Measurements from ENCODE around the gene ZNF655.

The ZNF655 gene

DNA sequence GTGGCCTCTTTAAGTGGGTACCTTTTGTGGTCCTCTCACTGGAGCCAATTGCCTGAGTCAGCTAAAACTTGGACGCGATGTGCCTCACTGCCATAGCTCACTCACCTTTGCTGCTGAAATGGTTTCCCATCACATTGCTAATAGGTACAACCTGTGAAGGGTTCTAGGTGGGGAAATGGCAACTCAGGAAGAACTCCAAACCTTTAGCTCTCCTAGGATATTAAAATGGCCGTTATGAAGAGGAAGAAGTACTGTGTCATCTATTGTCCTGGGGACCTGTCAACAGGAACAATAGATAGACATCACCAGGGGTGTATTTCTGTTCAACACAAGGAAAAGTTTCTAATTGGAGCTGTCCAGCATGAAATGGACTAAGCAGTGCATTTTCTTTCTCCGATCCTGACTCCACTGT is 1.2 kb upstream of the ZNF655 start:
- Histone ChIP-seq H4K20me1 (ENCODE audit: control insufficient read depth, insufficient read depth, low read depth, low read length) (peaks cover 29% of the 10 kb centered on the region; the same call in 1 of the 2 replicates), H3K27ac (ENCODE audit: low read depth, low read length) (peak overlapping the region; percentile 89), H3K9me2 (replicated peaks; ENCODE audit: control insufficient read depth, low read length) (no peaks in the 10 kb centered on the region), H3K4me1 (ENCODE audit: control insufficient read depth, low read length) (peaks cover 48% of the 10 kb centered on the region), H3K79me2 (ENCODE audit: control insufficient read depth, low read length) (peaks cover 92% of the 10 kb centered on the region), H3F3A (ENCODE audit: control insufficient read depth, insufficient read depth) (peaks cover 28% of the 10 kb centered on the region), H3K4me3 (ENCODE audit: low read length) (peak overlapping the region; percentile 100), H3K9me3 (ENCODE audit: control insufficient read depth, insufficient read depth, low read length) (no peaks in the 10 kb centered on the region), H3K27me3 (ENCODE audit: control insufficient read depth, low read length) (no peaks in the 10 kb centered on the region), H3K4me2 (ENCODE audit: low read length) (peak overlapping the region; percentile 88), H3K36me3 (ENCODE audit: control insufficient read depth, low read length) (peaks cover 84% of the 10 kb centered on the region)
- TF ChIP-seq CTCF (IDR thresholded peaks at IDR 0.05; ENCODE audit: low read depth, low read length, poor library complexity, severe bottlenecking) (no peak), EZH2phosphoT487 (IDR thresholded peaks at IDR 0.05; ENCODE audit: borderline replicate concordance, low read length) (no peak)

- peaks cover 94% of the 10 kb centered on the region for H3K79me2 ChIP-seq (ENCODE audit: control insufficient read depth, low read length)
- TF ChIP-seq CTCF (IDR thresholded peaks at IDR 0.05; ENCODE audit: low read depth, low read length, poor library complexity, severe bottlenecking) (no peak), EZH2phosphoT487 (IDR thresholded peaks at IDR 0.05; ENCODE audit: borderline replicate concordance, low read length) (no peak)
- peaks cover 23% of the 10 kb centered on the region for H3F3A ChIP-seq (ENCODE audit: control insufficient read depth, insufficient read depth)
- H3K9me2 ChIP-seq (replicated peaks; ENCODE audit: control insufficient read depth, low read length): no peaks in the 10 kb centered on the region
- H3K4me3 ChIP-seq (ENCODE audit: low read length): peak overlapping the region; percentile 100
- H3K27me3 ChIP-seq (ENCODE audit: control insufficient read depth, low read length): no peaks in the 10 kb centered on the region
- H3K4me1 ChIP-seq (ENCODE audit: control insufficient read depth, low read length): peaks cover 42% of the 10 kb centered on the region
- H3K9me3 ChIP-seq (ENCODE audit: control insufficient read depth, insufficient read depth, low read length): no peaks in the 10 kb centered on the region
- H3K27ac ChIP-seq (ENCODE audit: low read depth, low read length): peak overlapping the region; percentile 89
- peak overlapping the region; percentile 88 for H3K4me2 ChIP-seq (ENCODE audit: low read length)
- H4K20me1 ChIP-seq (ENCODE audit: control insufficient read depth, insufficient read depth, low read depth, low read length): peaks cover 35% of the 10 kb centered on the region; the same call in 1 of the 2 replicates
- H3K36me3 ChIP-seq (ENCODE audit: control insufficient read depth, low read length): peaks cover 88% of the 10 kb centered on the region
Measured at GRCh38 chr7:99557940-99558305, 519 bp upstream of the ZNF655 start.

DNA sequence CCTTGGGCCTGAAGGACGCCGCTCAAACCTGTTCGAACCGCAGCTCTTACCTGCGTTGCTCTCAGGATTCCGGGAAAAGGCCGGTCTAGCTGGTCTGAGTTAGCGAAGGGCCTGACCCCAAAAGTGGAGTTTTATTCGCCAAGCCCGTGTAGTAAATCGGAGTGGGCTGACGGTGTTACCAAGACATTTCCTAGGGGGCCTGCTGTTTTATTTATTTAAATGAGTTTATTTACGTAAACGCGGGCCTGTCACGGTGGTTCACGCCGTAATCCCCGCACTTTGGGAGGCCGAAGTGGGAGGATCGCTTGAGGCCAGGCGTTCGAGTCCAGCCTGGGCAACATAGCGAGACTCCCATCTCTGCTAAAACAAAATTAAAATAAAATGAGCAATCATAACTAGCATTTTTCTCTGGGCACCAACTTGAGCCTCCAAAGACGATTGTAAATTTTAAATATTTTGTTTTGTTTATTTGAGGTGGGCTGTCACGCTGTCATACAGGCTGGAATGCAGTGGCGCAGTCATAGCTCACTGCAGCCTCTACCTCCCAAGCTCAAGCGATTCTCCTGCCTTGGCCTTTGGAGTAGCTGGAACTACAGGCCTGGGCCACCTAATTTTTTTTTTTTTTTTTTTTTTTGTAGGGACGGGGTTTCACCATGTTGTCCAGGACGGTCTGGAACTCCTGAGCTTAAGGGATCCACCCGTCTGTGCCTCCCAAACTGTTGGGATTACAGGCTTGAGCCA is 903 bp downstream of the ZNF655 start:
- Histone ChIP-seq H3F3A (ENCODE audit: control insufficient read depth, insufficient read depth) (peaks cover 13% of the 10 kb centered on the region), H3K9me2 (replicated peaks; ENCODE audit: control insufficient read depth, low read length) (no peaks in the 10 kb centered on the region), H3K27me3 (ENCODE audit: control insufficient read depth, low read length) (no peaks in the 10 kb centered on the region), H3K36me3 (ENCODE audit: control insufficient read depth, low read length) (peaks cover 90% of the 10 kb centered on the region), H3K4me3 (ENCODE audit: low read length) (peak overlapping the region; percentile 100), H3K27ac (ENCODE audit: low read depth, low read length) (peak overlapping the region; percentile 89), H3K4me2 (ENCODE audit: low read length) (peak overlapping the region; percentile 88), H3K9me3 (ENCODE audit: control insufficient read depth, insufficient read depth, low read length) (no peaks in the 10 kb centered on the region), H3K4me1 (ENCODE audit: control insufficient read depth, low read length) (peaks cover 32% of the 10 kb centered on the region), H3K79me2 (ENCODE audit: control insufficient read depth, low read length) (peaks cover 94% of the 10 kb centered on the region), H4K20me1 (ENCODE audit: control insufficient read depth, insufficient read depth, low read depth, low read length) (peaks cover 35% of the 10 kb centered on the region; the same call in 1 of the 2 replicates)
- TF ChIP-seq EZH2phosphoT487 (IDR thresholded peaks at IDR 0.05; ENCODE audit: borderline replicate concordance, low read length) (no peak), CTCF (IDR thresholded peaks at IDR 0.05; ENCODE audit: low read depth, low read length, poor library complexity, severe bottlenecking) (no peak)

All from DOHH2 (cell line).